Type B pancreatic cell (in vitro differentiated cells): ENCODE results near the gene CBARP. TPM values are rescaled to one million over a fixed set of nuclear protein-coding genes. Genes with fewer than 3 reads are reported as not detected.

Experiments used
- DNase-seq: peaks from one replicate; pipeline ENCODE4 v3.0.0; 2021; ENCODE audit warnings: mixed read lengths; ENCODE audit not compliant: unreplicated experiment; ENCODE audit errors: extremely low spot score
- H3K27ac Mint-ChIP-seq: 2 replicates; pipeline ENCODE4 v1.8.0; 2021; ENCODE audit warnings: mild to moderate bottlenecking, mixed read lengths
- H3K27me3 Mint-ChIP-seq: 2 replicates; pipeline ENCODE4 v1.8.0; 2021; ENCODE audit warnings: mixed read lengths
- H3K36me3 Mint-ChIP-seq: 2 replicates; pipeline ENCODE4 v1.8.0; 2021; ENCODE audit warnings: mixed read lengths
- H3K4me1 Mint-ChIP-seq: one replicate; pipeline ENCODE4 v1.8.0; 2021; ENCODE audit warnings: mixed read lengths; ENCODE audit not compliant: unreplicated experiment
- H3K4me3 Mint-ChIP-seq: 2 replicates; pipeline ENCODE4 v1.8.0; 2021; ENCODE audit warnings: mild to moderate bottlenecking, mixed read lengths
- H3K9me3 Mint-ChIP-seq: 2 replicates; pipeline ENCODE4 v1.8.0; 2021; ENCODE audit warnings: mixed read lengths
- total RNA-seq: library from RNA; stranded (reverse); gene quantifications from 2 replicates; pipeline ENCODE4 v1.2.1, GENCODE V29; 2021; ENCODE audit warnings: low replicate concordance
- TF ChIP-seq, protein P1 (sequence below): fragments of 200-600 bp; sonication (generic); conservative IDR thresholded peaks from 2 replicates; pipeline ENCODE4 v1.5.0; 2021; ENCODE audit warnings: antibody characterized with exemption, mild to moderate bottlenecking

CBARP gene
- total RNA-seq, 1 donor from 2014 or later = 10.8 TPM

GRCh38 chr19:1182068-1182467 is 55.7 kb downstream of the CBARP start:
- Mint-ChIP-seq H3K9me3 (no peaks in the 10 kb centered on the region), H3K27me3 (peaks cover 3% of the 10 kb centered on the region), H3K4me1 (peaks cover 20% of the 10 kb centered on the region), H3K4me3 (peak overlapping the region; percentile 76), H3K36me3 (no peaks in the 10 kb centered on the region), H3K27ac (peak overlapping the region; percentile 94)
- DNase-seq = no peak
- TF ChIP-seq, protein P1, sequence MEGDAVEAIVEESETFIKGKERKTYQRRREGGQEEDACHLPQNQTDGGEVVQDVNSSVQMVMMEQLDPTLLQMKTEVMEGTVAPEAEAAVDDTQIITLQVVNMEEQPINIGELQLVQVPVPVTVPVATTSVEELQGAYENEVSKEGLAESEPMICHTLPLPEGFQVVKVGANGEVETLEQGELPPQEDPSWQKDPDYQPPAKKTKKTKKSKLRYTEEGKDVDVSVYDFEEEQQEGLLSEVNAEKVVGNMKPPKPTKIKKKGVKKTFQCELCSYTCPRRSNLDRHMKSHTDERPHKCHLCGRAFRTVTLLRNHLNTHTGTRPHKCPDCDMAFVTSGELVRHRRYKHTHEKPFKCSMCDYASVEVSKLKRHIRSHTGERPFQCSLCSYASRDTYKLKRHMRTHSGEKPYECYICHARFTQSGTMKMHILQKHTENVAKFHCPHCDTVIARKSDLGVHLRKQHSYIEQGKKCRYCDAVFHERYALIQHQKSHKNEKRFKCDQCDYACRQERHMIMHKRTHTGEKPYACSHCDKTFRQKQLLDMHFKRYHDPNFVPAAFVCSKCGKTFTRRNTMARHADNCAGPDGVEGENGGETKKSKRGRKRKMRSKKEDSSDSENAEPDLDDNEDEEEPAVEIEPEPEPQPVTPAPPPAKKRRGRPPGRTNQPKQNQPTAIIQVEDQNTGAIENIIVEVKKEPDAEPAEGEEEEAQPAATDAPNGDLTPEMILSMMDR = no peak

GRCh38 chr19:1181606-1182005 is 56.2 kb downstream of the CBARP start:
- no peak for DNase-seq
- no peaks in the 10 kb centered on the region for H3K9me3 Mint-ChIP-seq
- no peaks in the 10 kb centered on the region for H3K36me3 Mint-ChIP-seq
- H3K4me1 Mint-ChIP-seq = peaks cover 20% of the 10 kb centered on the region
- TF ChIP-seq, protein P1 = no peak
- peak overlapping the region; percentile 76 for H3K4me3 Mint-ChIP-seq
- peaks cover 3% of the 10 kb centered on the region for H3K27me3 Mint-ChIP-seq
- peak overlapping the region; percentile 94 for H3K27ac Mint-ChIP-seq

Other genes with a start within 250 kb of the CBARP start
- gene GRIN3B, start 237.6 kb downstream of the CBARP start, total RNA-seq = 0.65 and 1.00 TPM in 2 replicates
- gene TMEM259, start 216.9 kb downstream of the CBARP start, total RNA-seq = 157 and 173 TPM in 2 replicates
- gene RNU6-2, start 216.5 kb downstream of the CBARP start, total RNA-seq = not detected in 2 replicates
- 276 and 279 TPM in 2 replicates for gene CNN2, start 211.4 kb downstream of the CBARP start, total RNA-seq
- 23.9 and 26.1 TPM in 2 replicates for gene ABCA7, start 197.9 kb downstream of the CBARP start, total RNA-seq
- gene ARHGAP45, start 170.8 kb downstream of the CBARP start, total RNA-seq = 2.6 and 4.5 TPM in 2 replicates
- gene POLR2E, start 142.6 kb downstream of the CBARP start, total RNA-seq = 171 and 181 TPM in 2 replicates
- 174 and 204 TPM in 2 replicates for gene GPX4, start 134.0 kb downstream of the CBARP start, total RNA-seq
- 45.5 and 60.7 TPM in 2 replicates for gene SBNO2, start 63.7 kb downstream of the CBARP start, total RNA-seq
- 59.9 and 64.8 TPM in 2 replicates for gene STK11, start 32.2 kb downstream of the CBARP start, total RNA-seq
- gene ATP5F1D, start 3.7 kb upstream of the CBARP start, total RNA-seq = 165 and 197 TPM in 2 replicates
- 122 and 127 TPM in 2 replicates for gene MIDN, start 10.6 kb upstream of the CBARP start, total RNA-seq
- gene CIRBP, start 31.3 kb upstream of the CBARP start, total RNA-seq = 316 and 421 TPM in 2 replicates
- 30.6 and 36.4 TPM in 2 replicates for gene FAM174C, start 37.5 kb upstream of the CBARP start, total RNA-seq
- gene EFNA2, start 47.9 kb upstream of the CBARP start, total RNA-seq = 5.1 and 17.6 TPM in 2 replicates
- gene NDUFS7, start 145.9 kb upstream of the CBARP start, total RNA-seq = 83.3 and 98.3 TPM in 2 replicates
- gene GAMT, start 163.5 kb upstream of the CBARP start, total RNA-seq = 33.7 and 37.9 TPM in 2 replicates
- 124 and 141 TPM in 2 replicates for gene DAZAP1, start 169.6 kb upstream of the CBARP start, total RNA-seq
- gene RPS15, start 200.4 kb upstream of the CBARP start, total RNA-seq = 1,251 and 1,344 TPM in 2 replicates
- 1.2 and 9.2 TPM in 2 replicates for gene APC2, start 212.1 kb upstream of the CBARP start, total RNA-seq
- 36.6 and 37.5 TPM in 2 replicates for gene C19orf25, start 241.2 kb upstream of the CBARP start, total RNA-seq